ENCODE results near the gene CCDC183. TPM values are rescaled to one million over a fixed set of nuclear protein-coding genes. Genes with fewer than 3 reads are reported as not detected.
A peak's percentile ranks its signal among the peaks of the same experiment; 100 is the strongest.
"Not testable (repeated sequence)": the region's sequence is repeated elsewhere in the genome, so short reads cannot be mapped to it uniquely, and the experiment has no call there.

Gene CCDC183
- total RNA-seq, 1 experiment from 2014 or later: not detected

DNA sequence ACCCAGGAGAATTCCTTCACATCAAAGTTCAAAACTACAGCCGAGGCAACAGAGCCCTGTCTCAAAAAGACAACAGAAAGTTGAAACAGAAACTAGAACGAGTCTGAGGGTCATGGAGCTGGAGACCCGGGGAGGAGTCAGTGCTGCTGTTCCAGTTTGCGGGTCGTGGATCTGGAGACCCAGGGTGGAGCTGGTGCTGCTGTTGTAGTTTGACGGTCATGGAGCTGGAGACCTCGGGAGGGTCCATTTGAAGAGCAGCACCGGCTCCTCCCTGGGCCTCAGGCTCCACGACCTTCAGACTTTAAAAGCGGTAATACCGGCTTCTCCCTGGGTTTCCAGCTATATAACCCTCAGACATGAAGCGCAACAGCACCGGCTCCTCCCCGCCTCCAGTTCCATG lies 18.8 kb upstream of the CCDC183 start:
- DNase-seq (ENCODE audit: low spot score): no peak
- in situ Hi-C loops (cut with HindIII; ENCODE audit: low sequenced_read_pairs): no loop called here

GRCh38 chr9:136779808-136780207 lies 16.3 kb upstream of the CCDC183 start:
- in situ Hi-C loops (cut with HindIII; ENCODE audit: low sequenced_read_pairs): no loop called here
- DNase-seq (ENCODE audit: low spot score): peak; percentile 65

DNA sequence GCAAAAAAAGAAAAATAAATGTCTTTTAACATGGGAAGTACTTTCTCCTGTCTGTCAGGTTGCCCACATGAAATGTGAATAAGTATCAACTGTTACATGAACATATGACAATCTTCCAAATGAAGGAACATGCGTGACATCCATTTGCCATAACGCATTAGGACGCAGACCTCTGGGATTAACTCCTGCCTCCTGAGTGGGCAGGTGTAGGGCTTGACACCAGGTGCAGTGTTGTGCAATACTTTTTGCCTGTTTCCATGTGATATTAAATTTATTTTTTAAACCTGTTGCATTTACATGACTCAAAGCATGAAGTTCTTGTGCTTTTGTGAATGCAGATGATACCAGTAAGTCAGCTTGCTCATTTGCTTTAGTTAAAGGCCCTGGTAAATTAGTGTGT lies 13.7 kb upstream of the CCDC183 start:
- no peak for DNase-seq (ENCODE audit: low spot score)
- in situ Hi-C loops (cut with HindIII; ENCODE audit: low sequenced_read_pairs): no loop called here

DNA sequence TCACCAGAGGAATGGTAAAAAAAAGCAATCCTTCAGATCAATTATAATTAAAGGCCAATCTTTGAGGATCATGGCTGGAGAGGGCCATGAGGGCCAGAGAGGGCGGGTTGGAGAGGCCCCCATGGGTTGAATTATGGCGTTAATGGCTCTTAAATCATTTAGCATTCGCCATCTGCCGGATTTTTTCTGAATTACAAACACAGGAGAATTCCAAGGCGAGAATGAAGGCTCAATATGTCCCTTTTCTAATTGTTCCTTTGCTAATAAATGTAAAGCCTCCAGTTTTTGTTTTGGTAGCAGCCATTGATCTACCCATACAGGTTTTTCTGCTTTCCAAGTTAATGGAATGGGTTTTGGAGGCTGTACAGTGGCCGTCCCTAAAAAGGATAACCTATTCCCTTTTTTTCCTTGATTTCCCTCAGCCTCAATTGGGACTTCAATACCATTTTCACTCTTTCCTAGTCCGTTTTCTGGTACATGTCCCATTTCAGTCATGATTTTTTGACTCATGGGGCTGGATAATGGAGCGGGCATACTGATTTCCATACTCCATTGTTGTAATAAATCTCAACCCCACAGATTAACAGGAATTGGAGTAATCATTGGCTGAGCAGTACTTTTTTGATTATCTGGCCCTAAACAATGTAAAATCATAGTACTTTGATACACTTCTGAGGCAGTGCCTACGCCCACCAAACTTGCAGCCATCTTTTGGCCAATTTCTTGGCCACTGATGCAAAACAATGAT lies 11.7 kb upstream of the CCDC183 start:
- peak; percentile 74 for DNase-seq (ENCODE audit: low spot score)
- in situ Hi-C loops (cut with HindIII; ENCODE audit: low sequenced_read_pairs): no loop called here

- in situ Hi-C loops (cut with HindIII; ENCODE audit: low sequenced_read_pairs): no loop called here
- no peak for DNase-seq (ENCODE audit: low spot score)
These were observed 11.2 kb upstream of the CCDC183 start for GRCh38 chr9:136784997-136785361.

GRCh38 chr9:136785565-136786355 lies 10.4 kb upstream of the CCDC183 start:
- DNase-seq (ENCODE audit: low spot score); in situ Hi-C loops (cut with HindIII; ENCODE audit: low sequenced_read_pairs): not testable (repeated sequence)

DNA sequence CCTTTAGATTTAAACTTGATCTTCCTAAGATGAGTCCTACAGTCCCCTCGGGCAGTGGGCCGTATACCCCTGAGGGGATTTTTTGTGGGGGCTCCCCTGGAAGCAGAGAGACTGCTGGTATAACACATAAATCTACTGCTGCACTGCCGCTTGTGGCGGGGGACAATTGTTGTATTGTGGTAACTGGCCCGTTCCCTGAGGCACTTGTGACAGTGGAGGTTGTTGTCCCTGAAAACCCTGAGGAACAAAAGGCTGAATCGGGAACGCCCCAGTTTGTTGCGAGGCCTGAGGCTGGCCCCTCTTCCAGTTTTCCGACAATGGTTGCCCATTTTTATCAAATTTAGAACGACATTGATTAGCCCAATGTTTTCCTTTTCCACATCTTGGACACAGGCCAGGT lies 9.7 kb upstream of the CCDC183 start:
- in situ Hi-C loops (cut with HindIII; ENCODE audit: low sequenced_read_pairs): no loop called here
- no peak for DNase-seq (ENCODE audit: low spot score)

DNA sequence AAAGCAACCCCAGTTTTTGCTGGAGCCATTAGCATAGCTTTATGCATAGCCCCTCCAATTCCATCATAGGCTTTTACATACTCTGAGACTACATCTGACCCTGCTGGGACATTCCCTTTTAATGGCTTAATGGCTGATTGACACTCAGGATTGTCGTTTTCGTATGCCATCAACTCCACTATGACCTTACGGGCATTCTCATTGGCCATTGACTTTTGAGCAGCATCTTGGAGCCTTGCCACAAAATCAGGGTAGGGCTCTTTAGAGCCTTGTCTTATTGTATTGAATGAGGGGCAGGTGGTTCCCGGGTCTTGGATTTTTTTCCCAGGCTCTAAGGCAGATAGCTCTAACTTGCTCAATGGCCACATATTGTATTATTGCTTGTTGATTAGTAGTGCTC lies 9.2 kb upstream of the CCDC183 start:
- in situ Hi-C loops (cut with HindIII; ENCODE audit: low sequenced_read_pairs); DNase-seq (ENCODE audit: low spot score): not testable (repeated sequence)

GRCh38 chr9:136787690-136788400 lies 8.3 kb upstream of the CCDC183 start:
- in situ Hi-C loops (cut with HindIII; ENCODE audit: low sequenced_read_pairs): no loop called here
- DNase-seq (ENCODE audit: low spot score): peak; percentile 81

GRCh38 chr9:136788644-136789522 lies 7.3 kb upstream of the CCDC183 start:
- DNase-seq (ENCODE audit: low spot score); in situ Hi-C loops (cut with HindIII; ENCODE audit: low sequenced_read_pairs): not testable (repeated sequence)

DNA sequence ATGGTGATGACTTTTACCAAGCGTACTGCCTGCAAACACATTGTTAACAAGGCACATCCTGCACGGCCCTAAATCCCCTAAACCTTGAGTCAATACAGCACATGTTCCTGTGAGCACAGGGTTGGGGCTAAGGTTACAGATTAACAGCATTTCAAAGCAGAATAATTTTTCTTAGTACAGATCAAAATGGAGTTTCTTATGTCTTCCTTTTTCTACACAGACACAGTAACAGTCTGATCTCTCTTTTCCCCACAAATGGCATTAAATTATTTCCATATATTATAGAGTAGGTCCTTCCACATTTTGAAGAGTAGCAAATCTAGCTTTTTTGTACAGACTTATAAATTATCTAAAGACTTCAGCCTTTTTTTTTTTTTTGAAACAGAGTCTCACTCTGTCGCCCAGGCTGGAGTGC lies 6.6 kb upstream of the CCDC183 start:
- DNase-seq (ENCODE audit: low spot score): no peak
- in situ Hi-C loops (cut with HindIII; ENCODE audit: low sequenced_read_pairs): no loop called here

DNA sequence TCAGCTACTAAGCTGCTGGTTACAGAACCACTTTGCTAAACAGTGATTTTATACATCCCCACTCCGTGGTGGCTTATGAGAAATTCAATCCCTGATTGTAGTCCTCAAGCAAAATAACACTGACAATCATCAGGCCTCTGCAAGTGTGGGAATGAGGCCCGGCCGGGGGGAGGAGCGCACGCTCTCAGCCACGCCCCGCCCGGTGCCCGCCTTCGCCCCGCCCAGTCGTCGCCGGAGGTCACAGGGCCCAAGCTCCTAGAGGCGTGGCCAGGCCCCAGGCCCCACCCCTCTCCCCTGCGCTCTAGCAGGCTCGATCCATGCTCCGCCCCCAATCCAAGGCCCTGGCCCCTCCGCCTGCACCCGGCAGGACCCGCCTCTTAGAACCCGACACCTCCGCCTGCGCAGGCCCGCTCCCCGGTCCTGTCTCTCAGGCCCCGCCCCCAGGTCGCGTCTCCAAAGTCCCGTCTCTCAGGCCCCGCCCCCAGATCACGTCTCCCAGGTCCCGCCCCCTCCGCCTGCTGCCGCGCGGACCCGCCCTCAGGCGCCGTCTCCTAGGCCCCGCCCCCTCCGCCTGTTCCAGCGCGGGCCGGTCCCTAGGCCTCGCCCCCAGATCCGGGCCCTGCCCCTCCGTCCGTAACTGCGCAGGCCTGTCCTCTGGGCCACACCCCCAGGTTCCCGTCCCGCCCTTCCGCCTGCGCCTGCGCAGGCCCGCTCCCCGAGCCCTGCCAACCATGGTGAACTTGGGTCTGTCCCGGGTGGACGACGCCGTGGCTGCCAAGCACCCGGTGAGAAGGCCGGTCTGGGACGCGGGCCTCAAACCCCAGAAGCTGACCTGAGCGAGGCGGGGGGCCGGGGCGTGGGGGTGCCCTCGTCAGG lies 5.3 kb upstream of the CCDC183 start, which contains the start of gene TMEM141:
Gene TMEM141 (plus strand): TSS at position 705 of the 876 bp plus-strand sequence. CDS start 27 bp downstream, at position 732.
- in situ Hi-C loops (cut with HindIII; ENCODE audit: low sequenced_read_pairs): no loop called here
- peak; percentile 99 for DNase-seq (ENCODE audit: low spot score)

DNA sequence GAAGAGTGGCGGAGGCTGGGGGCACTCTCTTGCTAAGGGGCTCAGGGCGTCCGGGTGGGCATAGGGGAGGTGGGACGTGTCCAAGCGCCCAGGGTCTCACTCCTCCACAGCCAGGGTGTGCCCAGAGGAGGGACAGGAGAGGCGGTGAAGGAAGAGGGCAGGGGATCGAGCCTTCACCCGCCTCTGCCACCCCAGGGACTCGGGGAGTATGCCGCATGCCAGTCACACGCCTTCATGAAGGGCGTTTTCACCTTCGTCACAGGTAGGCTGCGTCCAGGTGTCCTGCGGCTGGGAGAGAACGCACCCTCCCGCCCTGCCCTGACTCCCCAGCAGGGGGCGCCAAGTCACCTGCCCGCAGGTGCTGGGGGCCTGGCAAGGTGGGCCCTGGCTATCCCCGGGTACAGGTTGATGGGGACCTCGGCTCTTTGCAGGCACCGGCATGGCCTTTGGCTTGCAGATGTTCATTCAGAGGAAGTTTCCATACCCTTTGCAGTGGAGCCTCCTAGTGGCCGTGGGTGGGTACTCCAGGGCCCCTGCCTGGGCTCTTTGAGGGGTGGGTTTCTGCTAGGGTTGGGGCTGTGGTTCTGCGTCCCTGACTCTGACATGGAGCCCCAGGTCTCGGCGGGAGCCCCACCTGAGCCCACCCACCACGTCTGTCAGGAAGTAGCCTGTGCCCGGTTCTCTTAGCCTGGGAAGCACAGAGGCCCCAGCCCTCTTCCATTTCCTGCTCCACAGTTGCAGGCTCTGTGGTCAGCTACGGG lies 4.4 kb upstream of the CCDC183 start:
- in situ Hi-C loops (cut with HindIII; ENCODE audit: low sequenced_read_pairs): no loop called here
- DNase-seq (ENCODE audit: low spot score): peak; percentile 49

- in situ Hi-C loops (cut with HindIII; ENCODE audit: low sequenced_read_pairs): no loop called here
- DNase-seq (ENCODE audit: low spot score): no peak
These were observed 3.6 kb upstream of the CCDC183 start for GRCh38 chr9:136792321-136793085.

- DNase-seq (ENCODE audit: low spot score): no peak
- in situ Hi-C loops (cut with HindIII; ENCODE audit: low sequenced_read_pairs): no loop called here
These were observed 2.8 kb upstream of the CCDC183 start for GRCh38 chr9:136793086-136793946.

Measured in G401 (cell line).